ENCODE results near the gene NFASC.

Gene NFASC

DNA sequence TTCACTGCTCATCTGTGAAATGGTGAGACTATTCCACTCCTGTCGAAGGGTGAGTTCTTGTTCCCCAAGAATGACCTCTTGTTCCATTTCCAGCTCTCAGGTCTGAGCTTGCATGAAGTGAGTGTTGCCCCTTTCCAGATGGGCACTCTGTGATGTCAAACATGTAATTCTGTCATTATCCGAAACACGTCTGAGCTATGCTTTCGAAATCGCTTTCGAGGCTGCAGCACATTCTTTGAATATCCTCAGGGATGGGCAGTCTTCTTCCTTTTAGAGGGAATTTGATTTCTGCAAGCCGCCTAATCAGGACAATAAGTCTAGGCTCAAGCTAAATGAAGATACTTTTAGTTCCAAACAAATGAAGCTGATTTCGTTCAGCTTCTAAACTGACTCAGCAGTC is 15.1 kb downstream of the NFASC start:
- H3K4me3 ChIP-seq (ENCODE audit: low read depth, low read length) = no peak overlapping the region
- DNase-seq (ENCODE audit: low read depth, low spot score) = no peak
- no peak for TF ChIP-seq CTCF (IDR thresholded peaks at IDR 0.05; ENCODE audit: low read depth, low read length)
- in situ Hi-C loops (cut with HindIII; ENCODE audit: low sequenced_read_pairs) = no loop called here

GRCh38 chr1:204887846-204888245 is 17.2 kb downstream of the NFASC start:
- in situ Hi-C loops (cut with HindIII; ENCODE audit: low sequenced_read_pairs) = no loop called here
- DNase-seq (ENCODE audit: low read depth, low spot score) = no peak
- H3K4me3 ChIP-seq (ENCODE audit: low read depth, low read length) = no peak overlapping the region
- no peak for TF ChIP-seq CTCF (IDR thresholded peaks at IDR 0.05; ENCODE audit: low read depth, low read length)

DNA sequence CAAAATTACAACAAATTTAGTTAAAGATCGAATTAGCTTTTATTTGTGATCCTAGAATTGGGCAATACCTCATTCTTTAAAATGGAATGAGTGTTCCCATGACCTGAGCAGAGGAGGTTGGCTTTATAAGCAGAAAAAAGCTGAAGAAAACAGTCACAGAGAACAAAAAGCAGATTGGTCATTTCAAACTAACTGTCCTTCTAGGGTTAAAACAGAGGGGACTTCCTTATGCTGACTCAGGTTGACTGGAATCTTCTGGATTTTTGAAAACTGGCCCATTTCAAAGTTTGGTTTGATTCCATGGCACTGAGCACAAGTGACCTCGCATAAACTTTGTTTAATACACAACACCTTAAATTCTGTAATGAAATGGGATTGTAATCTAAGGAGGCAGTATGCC is 17.6 kb downstream of the NFASC start:
- in situ Hi-C loops (cut with HindIII; ENCODE audit: low sequenced_read_pairs) = no loop called here
- no peak for TF ChIP-seq CTCF (IDR thresholded peaks at IDR 0.05; ENCODE audit: low read depth, low read length)
- H3K4me3 ChIP-seq (ENCODE audit: low read depth, low read length) = no peak overlapping the region
- DNase-seq (ENCODE audit: low read depth, low spot score) = no peak

GRCh38 chr1:204889681-204890383 is 19.2 kb downstream of the NFASC start:
- H3K4me3 ChIP-seq (ENCODE audit: low read depth, low read length) = no peak overlapping the region
- in situ Hi-C loops (cut with HindIII; ENCODE audit: low sequenced_read_pairs) = no loop called here
- DNase-seq (ENCODE audit: low read depth, low spot score) = no peak
- TF ChIP-seq CTCF (IDR thresholded peaks at IDR 0.05; ENCODE audit: low read depth, low read length) = no peak

DNA sequence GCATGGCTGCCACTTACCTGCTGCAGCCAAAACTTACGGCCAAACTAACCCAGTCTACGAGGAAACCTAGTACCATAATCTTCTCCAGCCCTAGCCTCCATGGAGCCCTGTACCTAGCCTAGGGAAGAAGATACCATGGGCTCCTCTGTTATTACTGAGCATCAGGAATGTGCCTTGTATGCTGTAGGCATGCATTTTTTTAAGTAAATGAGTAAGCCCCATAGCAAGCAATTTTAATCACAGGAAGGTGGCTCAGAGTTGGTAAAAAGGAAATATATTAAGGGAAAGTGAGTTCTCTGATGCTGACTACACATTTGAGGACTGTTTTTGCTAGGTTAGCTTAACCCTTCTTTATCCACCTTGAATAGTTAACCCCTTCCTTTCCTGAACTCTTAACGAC is 21.2 kb downstream of the NFASC start:
- no peak for DNase-seq (ENCODE audit: low read depth, low spot score)

DNA sequence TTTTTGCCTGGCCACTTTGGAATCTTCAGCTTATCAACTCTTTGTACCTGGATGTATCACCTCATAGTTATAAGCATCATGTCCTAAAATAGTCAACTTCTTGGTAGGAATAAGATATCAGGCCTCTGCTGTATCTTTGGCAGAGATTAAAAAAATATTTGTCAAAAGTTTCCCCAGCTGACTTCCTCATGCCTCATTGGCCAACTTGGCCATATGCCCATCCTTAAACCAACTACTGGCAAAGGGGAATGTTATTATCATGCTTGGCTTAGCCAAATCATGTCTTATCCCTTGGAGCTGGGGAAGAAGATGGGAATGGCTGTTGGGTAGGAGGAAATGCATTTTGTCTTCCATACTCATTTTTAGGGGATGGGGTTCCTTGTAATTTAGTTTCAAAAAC is 23.4 kb downstream of the NFASC start:
- no peak overlapping the region for H3K4me3 ChIP-seq (ENCODE audit: low read depth, low read length)
- no peak for TF ChIP-seq CTCF (IDR thresholded peaks at IDR 0.05; ENCODE audit: low read depth, low read length)
- DNase-seq (ENCODE audit: low read depth, low spot score) = no peak
- in situ Hi-C loops (cut with HindIII; ENCODE audit: low sequenced_read_pairs) = no loop called here

More for the DNA sequence above, 21.2 kb downstream of the NFASC start:
- TF ChIP-seq CTCF (IDR thresholded peaks at IDR 0.05; ENCODE audit: low read depth, low read length) = no peak
- in situ Hi-C loops (cut with HindIII; ENCODE audit: low sequenced_read_pairs) = no loop called here
- no peak overlapping the region for H3K4me3 ChIP-seq (ENCODE audit: low read depth, low read length)

Data from astrocyte of the spinal cord (primary cell).